Tibial nerve (tissue), 4 donors: ENCODE results near the gene HMX1. TPM values are rescaled to one million over a fixed set of nuclear protein-coding genes. Genes with fewer than 3 reads are reported as not detected.

Experiments used
- DNase-seq, 2 donors: peaks; one replicate each; pipeline ENCODE4 v3.0.0-alpha.2; 2019; ENCODE audit warnings: low spot score in 2 of 2
- H3K27ac ChIP-seq, 4 donors: fragments of 200-600 bp; sonication (generic) in 3 of 4; one replicate each; pipeline ENCODE4 v1.5.1; 2017 to 2019; ENCODE audit warnings: mild to moderate bottlenecking in 1 of 4
- H3K27me3 ChIP-seq, 2 donors: fragments of 200-600 bp; sonication (generic) in 1 of 2; one replicate each; pipeline versions ENCODE4 v1.5.1 to v1.6.0; 2017 to 2019
- H3K36me3 ChIP-seq, 3 donors: fragments of 200-600 bp; sonication (generic); one replicate each; pipeline ENCODE4 v1.5.1; 2018 to 2019
- H3K4me1 ChIP-seq, 4 donors: fragments of 200-600 bp; sonication (generic) in 3 of 4; one replicate each; pipeline ENCODE4 v1.5.1; 2017 to 2019
- H3K4me3 ChIP-seq, 4 donors: fragments of 200-600 bp; sonication (generic) in 3 of 4; one replicate each; pipeline ENCODE4 v1.5.1; 2017 to 2019; ENCODE audit warnings: mild to moderate bottlenecking in 1 of 4, moderate library complexity in 1 of 4
- H3K9me3 ChIP-seq, 4 donors: fragments of 200-600 bp; sonication (generic) in 3 of 4; one replicate each; pipeline ENCODE4 v1.5.1; 2017 to 2019
- EP300 ChIP-seq, 2 donors: sonication (generic); formaldehyde crosslinking; IDR thresholded peaks; one replicate each; pipeline ENCODE4 v1.6.1; 2017; ENCODE audit warnings: antibody characterized with exemption in 2 of 2, mild to moderate bottlenecking in 1 of 2
- POLR2A ChIP-seq, 2 donors: fragments of 450-650 bp; IDR thresholded peaks; one replicate each; pipeline ENCODE4 v1.6.1; 2017; ENCODE audit warnings: antibody characterized with exemption in 2 of 2, mild to moderate bottlenecking in 2 of 2, moderate library complexity in 2 of 2
- WGBS, 2 donors: methylation state at CpG; one replicate each; pipeline ENCODE4 v1.1.5; 2018; 5-methylcytosine and 5-hydroxymethylcytosine counted together
- total RNA-seq, 4 donors: library from RNA; depleted of rRNA; stranded (reverse); fragments of >200 nt; gene quantifications; one replicate each; pipeline ENCODE4 v1.1.0, GENCODE V29; 2016
- TF ChIP-seq, protein P1 (sequence below), 5 experiments: fragments of 200-600 bp in 3 of 5; fragments of 450-650 bp in 2 of 5; sonication (generic) in 3 of 5; IDR thresholded peaks; one replicate each; pipeline ENCODE4 v1.5.1; 2016 to 2019; ENCODE audit warnings: antibody characterized with exemption in 5 of 5, mild to moderate bottlenecking in 3 of 5, moderate library complexity in 2 of 5

The HMX1 gene
- total RNA-seq, 4 donors from 2014 or later, result 0.21 TPM; not detected in 3

DNA sequence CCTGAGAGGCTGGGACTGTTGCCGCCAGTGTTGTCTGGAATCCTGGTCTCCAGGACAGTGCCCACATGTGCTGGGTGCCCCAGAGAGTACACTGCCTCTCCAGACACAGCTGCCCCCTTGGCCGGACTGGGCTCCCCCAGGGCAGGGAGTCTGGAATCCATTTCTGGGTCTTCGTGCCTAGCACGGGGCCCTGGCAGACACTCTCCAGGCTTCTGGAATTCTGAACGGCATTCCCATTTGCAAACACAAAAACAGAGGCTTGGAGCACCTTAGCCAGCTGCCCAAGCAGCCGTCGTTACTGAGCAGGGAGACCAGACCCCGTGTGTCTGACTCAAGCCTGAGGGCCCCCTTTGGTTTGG, 20.8 kb downstream of the HMX1 start:
- TF ChIP-seq POLR2A (IDR thresholded peaks at IDR 0.05), result no peak
- TF ChIP-seq, protein P1, sequence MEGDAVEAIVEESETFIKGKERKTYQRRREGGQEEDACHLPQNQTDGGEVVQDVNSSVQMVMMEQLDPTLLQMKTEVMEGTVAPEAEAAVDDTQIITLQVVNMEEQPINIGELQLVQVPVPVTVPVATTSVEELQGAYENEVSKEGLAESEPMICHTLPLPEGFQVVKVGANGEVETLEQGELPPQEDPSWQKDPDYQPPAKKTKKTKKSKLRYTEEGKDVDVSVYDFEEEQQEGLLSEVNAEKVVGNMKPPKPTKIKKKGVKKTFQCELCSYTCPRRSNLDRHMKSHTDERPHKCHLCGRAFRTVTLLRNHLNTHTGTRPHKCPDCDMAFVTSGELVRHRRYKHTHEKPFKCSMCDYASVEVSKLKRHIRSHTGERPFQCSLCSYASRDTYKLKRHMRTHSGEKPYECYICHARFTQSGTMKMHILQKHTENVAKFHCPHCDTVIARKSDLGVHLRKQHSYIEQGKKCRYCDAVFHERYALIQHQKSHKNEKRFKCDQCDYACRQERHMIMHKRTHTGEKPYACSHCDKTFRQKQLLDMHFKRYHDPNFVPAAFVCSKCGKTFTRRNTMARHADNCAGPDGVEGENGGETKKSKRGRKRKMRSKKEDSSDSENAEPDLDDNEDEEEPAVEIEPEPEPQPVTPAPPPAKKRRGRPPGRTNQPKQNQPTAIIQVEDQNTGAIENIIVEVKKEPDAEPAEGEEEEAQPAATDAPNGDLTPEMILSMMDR (IDR thresholded peaks at IDR 0.05), result no peak
- no peak for TF ChIP-seq EP300 (IDR thresholded peaks at IDR 0.05)
- 73 to 88% methylated on average over 3 to 5 of the region's 8 CpGs for WGBS, 2 donors

DNA sequence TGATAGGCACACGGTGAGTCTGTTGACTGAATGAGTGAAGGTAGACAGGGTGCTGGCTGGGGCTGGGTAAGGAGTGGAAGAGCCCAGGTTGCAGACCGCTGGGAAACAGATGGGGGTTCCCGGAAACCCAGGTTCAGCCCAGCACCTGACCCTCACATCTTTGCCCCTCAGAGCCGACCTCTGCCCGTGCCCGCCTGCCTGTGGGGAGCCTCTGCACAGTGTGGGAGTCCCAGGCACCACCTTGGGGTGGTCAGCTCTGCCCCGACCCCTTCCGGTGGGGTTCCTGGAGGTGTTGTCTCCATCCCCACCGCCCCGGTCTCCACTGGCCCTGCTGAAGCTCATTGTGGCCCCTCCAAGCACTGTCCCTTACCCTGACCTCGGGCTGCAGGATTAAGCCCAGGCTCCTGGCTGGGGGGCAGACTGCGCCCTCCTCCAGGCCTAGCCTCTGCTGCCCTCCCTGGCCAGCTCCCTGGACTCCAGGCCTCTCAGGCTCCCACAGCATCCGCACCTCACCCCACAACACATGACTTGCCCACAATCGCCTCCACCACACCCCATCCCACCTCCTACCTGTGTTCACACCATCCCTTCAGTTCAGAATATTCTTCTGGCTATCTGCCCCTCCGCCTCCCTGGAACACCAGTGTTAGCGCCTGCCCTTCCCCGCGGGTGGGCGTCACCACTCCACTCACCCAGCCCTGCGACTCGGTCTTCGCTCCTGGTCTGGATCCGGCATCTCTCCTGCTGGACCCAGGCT, 21.4 kb downstream of the HMX1 start:
- no peak for TF ChIP-seq EP300 (IDR thresholded peaks at IDR 0.05)
- no peak for TF ChIP-seq POLR2A (IDR thresholded peaks at IDR 0.05)
- TF ChIP-seq, protein P1 (IDR thresholded peaks at IDR 0.05), result no peak
- peaks cover 0 to 24% of the 10 kb centered on the region in 2 donors for H3K27me3 ChIP-seq
- no peak overlapping the region for H3K27ac ChIP-seq
- peaks cover 0 to 35% (median 0%) of the 10 kb centered on the region in 4 donors for H3K9me3 ChIP-seq
- H3K4me1 ChIP-seq, result no peaks in the 10 kb centered on the region
- H3K4me3 ChIP-seq, result no peak overlapping the region
- WGBS, 2 donors, result 84% methylated on average over 23 of the region's 23 CpGs
- H3K36me3 ChIP-seq, result no peaks in the 10 kb centered on the region
- DNase-seq, result no peak

More for the DNA sequence above, 20.8 kb downstream of the HMX1 start:
- Histone ChIP-seq H3K27ac (no peak overlapping the region), H3K36me3 (no peaks in the 10 kb centered on the region), H3K27me3 (peaks cover 0 to 29% of the 10 kb centered on the region in 2 donors), H3K4me3 (no peak overlapping the region), H3K4me1 (no peaks in the 10 kb centered on the region), H3K9me3 (peaks cover 0 to 29% (median 0%) of the 10 kb centered on the region in 4 donors)
- no peak for DNase-seq

DNA sequence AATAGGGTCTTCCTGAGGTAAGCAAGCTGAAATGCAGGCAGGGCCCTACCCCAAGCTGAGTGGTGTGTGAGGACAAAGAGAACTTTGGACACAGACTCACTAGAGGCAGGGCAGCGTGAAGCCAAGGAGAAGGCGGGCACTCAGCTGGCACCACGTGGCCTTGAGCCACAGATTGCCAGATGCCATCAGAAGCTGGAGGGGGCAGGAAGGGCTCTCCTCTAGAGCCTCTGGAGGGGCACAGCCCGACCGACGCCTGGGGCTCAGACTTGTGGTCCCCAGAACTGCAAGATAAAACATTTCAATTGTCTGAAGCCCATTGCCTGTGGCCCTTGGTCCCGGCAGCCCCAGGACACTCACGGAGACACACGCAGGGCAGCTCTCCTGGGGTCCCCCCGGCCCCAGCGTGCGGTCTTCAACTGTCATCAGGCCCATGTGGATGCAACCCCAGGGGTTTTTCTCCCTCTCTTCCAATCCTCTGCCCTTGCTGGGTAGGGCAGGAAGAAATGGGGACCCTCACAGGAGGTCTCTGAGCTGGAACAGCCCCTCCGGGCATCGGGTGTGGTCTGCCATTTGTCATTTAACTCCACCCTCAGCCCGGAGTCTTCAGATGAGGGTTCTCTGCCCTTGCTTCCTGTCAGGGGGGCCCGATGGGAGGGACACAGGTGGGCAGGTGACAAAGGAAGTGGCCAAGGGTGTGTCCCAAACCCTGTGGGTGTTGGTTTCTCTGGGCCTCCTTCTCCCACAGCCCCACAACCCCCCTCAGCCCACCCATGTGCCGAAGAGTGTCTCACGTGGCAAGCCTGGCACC, 22.2 kb downstream of the HMX1 start:
- Histone ChIP-seq H3K27me3 (peaks cover 0 to 16% of the 10 kb centered on the region in 2 donors), H3K9me3 (peaks cover 0 to 40% (median 0%) of the 10 kb centered on the region in 4 donors), H3K27ac (no peak overlapping the region), H3K36me3 (no peaks in the 10 kb centered on the region), H3K4me3 (no peak overlapping the region), H3K4me1 (no peaks in the 10 kb centered on the region)
- WGBS, 2 donors, result 61 to 69% methylated on average over 14 to 16 of the region's 18 CpGs
- TF ChIP-seq POLR2A (IDR thresholded peaks at IDR 0.05), result no peak
- no peak for TF ChIP-seq EP300 (IDR thresholded peaks at IDR 0.05)
- TF ChIP-seq, protein P1 (IDR thresholded peaks at IDR 0.05), result no peak
- no peak for DNase-seq

DNA sequence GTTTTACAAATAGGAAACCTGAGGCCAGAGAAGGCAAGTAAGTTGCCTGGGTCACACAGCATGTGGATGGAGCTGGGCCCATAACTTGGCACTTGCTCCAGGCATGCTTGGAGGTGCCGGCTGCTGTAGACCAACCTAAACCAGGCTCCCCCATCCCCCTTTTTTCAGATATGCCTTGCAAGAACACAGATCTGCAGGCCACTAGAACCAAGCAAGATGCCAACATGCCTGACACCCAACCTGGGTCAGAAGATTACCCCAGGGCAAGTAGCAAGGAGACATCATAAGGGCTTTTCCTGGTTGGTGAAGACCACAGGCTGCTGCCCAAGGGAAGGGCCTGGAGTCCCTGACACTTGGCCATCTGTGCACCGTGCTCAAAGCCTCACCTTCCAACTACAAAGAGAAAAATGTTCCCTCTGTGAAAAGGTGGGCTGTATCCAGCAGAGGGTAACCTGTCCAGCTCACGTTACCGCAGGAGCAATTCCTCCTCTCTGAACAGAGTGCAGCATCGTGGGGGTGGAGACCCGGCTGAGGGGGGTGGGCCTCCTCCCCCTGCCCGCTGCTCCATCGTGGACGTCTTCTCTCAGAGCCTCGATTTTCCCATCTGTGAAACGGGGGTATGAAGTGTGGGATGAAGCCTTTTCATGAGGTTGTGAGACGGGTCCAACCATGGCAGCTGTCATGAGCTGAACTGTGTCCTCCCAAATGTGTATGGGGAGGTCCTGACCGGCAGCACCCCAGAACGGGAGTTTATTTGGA, 23.0 kb downstream of the HMX1 start:
- DNase-seq, result no peak
- WGBS, 2 donors, result 63 to 66% methylated on average over 14 of the region's 14 CpGs
- Histone ChIP-seq H3K27me3 (peaks cover 0 to 8% of the 10 kb centered on the region in 2 donors), H3K27ac (no peak overlapping the region), H3K36me3 (no peaks in the 10 kb centered on the region), H3K4me3 (no peak overlapping the region), H3K9me3 (peaks cover 0 to 47% (median 0%) of the 10 kb centered on the region in 4 donors), H3K4me1 (no peaks in the 10 kb centered on the region)
- TF ChIP-seq POLR2A (IDR thresholded peaks at IDR 0.05), result no peak
- TF ChIP-seq, protein P1 (IDR thresholded peaks at IDR 0.05), result no peak
- no peak for TF ChIP-seq EP300 (IDR thresholded peaks at IDR 0.05)
